Inflammatory macrophage treated with lipopolysaccharide for 4 hours (primary cell): Measurements from ENCODE around the gene BMP8B.
"Not testable (repeated sequence)": the region's sequence is repeated elsewhere in the genome, so short reads cannot be mapped to it uniquely, and the experiment has no call there.

ENCODE experiments used
- DNase-seq: peaks from one replicate; pipeline ENCODE4 v3.0.0-alpha.2; 2020

The BMP8B gene

DNA sequence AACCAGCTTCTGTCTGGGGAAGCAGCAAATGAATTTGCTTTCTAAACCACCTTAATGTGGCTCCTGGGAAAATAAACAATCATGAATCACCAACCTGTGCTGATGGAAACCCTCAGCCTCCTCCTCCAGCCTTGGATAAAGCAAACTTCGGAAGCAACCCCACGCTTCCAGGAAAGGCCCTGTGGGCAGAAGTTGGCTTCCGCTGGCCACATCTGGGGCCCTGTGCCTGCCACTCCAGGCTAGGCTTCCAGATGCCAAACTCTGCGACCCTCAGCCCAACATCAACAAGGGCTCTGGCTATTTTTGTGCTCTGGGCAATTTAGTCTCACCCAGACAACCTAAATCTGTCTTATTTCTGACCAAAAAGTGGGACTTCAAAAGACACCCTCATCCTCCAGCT lies 11.4 kb downstream of the BMP8B start:
- no peak for DNase-seq

DNA sequence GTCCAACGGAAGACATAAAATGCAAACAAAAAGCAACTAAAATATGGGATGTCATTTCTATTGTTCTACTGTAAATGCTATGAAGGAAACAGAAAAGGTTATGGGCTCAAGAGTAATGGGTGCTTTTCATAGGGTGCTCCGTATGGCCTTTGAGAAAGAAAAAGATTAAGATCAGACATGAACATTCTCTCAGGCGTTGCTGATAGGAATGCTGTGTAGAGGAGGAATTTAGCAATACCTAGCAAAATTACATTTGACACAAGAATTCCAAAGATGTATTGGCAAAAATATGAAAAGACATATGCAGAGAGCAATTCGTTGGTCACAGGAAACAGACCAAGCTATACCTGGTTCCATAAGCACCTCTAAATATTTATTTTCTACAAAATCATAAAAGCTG lies 11.8 kb downstream of the BMP8B start:
- no peak for DNase-seq

DNA sequence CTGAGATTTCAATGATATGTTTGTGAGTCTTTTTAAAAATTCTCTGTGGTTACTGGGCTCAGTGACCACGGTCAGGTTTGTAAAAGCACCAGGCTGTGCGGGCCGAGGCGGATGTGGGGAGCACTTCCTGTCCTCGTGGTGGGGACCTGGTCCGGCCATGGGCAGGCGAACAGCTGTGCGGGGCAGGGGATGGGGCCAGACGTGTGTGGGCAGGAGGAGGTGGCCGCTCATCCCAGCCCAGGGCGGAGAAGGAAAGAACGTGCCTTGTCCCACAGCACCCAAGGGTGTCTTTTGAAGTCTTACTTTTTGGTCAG lies 12.3 kb downstream of the BMP8B start:
- DNase-seq = no peak

- not testable (repeated sequence) for DNase-seq
Measured at GRCh38 chr1:39775676-39776399, 12.8 kb downstream of the BMP8B start.

DNA sequence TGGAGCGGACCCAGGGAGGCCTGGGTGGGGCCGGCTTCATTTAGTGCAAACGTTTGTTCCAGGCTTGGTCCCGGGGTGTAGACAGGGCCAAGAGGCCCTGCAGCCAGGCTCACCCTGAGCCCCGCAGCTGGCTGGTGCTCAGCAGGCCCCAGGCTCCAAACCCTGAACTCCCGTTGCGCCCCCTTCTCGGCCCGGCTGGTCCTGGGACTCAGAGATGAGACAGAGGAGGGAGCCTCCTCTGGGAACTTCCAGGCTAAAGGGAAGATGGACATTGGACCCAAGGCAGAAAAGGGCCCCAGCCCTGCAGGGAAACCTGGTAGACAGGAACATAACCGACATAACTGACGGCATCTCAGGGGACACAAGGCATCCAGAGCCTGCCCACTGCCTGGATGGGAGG lies 13.5 kb downstream of the BMP8B start:
- DNase-seq = not testable (repeated sequence)

DNA sequence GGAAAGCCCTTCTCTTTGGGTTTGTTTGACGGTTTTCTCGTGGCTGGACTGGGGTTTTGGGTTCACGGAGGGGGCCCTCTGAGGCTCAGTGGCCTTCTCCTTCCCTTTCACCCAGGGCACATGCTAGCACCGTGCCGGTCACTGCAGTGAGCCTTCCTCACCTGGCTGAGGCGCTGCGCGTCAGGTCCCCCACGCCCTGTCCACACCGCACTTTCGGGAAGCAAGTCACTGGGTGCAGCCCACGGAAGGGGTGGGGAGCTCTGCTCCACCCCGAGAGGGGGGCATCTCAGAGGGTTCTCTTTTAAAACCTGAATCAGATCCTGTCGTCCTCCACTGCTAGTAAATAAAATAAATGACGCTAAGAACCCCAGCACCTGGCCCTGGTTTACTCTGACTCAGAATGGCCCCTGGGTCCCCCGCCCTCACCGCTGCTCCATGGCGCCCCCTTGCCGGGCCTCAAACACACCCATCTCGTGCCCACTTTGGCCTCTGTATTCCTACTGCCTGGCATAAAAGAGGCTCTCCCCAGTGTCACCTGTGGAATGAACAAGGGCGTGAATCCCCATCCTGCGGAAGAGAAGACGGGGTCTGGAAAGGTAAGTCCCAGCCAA lies 15.2 kb downstream of the BMP8B start:
- DNase-seq = not testable (repeated sequence)

GRCh38 chr1:39771022-39771532 lies 17.6 kb downstream of the BMP8B start, which contains the start of gene OXCT2:
OXCT2 (minus strand) TSS chr1:39771348; CDS start chr1:39771255, 93 bp downstream.
- not testable (repeated sequence) for DNase-seq

DNA sequence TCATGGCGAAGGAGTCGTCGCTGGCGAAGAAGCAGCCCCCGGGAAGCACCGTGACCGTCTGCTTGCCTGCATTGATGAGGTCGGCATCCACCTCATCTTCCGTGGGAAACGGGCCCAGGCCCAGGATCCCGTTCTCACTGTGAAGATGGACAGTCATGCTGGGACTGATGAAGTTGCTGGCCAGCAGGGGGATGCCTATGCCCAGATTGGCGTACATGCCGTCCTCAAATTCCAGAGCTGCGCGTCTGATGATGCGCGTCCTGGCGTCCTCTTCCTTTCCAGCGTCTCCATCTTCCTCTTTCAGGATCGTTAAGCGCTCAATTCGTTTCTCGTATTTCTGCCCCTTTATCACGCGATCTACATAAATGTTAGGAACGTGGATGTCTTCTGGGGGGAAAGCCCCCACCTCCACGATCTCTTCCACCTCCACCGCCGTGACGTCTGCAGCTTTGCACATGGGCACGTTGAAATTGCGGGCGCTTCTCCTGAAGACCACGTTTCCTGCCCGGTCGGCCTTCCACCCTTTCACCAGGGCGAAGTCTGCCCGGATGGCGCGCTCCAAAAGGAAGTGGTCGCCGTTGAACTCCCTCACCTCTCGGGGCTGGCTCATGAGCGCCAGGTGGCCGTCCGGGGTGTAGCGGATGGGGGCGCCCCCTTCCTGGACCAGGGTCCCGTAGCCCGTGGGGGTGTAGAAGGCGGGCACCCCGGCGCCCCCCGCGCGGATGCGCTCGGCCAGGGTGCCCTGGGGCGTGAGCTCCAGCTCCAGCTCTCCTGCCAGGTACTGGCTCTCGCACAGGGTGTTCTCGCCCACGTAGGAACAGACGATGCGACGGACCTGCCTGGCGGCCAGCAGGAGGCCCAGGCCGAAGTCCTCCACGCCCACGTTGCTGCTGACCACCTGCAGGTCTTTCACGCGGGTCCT lies 18.3 kb downstream of the BMP8B start:
- DNase-seq = not testable (repeated sequence)

GRCh38 chr1:39769502-39769901 lies 19.2 kb downstream of the BMP8B start:
- DNase-seq = not testable (repeated sequence)

GRCh38 chr1:39766466-39766865 lies 22.2 kb downstream of the BMP8B start:
- DNase-seq = not testable (repeated sequence)

- DNase-seq = not testable (repeated sequence)
Measured at GRCh38 chr1:39764512-39764911, 24.2 kb downstream of the BMP8B start.

DNA sequence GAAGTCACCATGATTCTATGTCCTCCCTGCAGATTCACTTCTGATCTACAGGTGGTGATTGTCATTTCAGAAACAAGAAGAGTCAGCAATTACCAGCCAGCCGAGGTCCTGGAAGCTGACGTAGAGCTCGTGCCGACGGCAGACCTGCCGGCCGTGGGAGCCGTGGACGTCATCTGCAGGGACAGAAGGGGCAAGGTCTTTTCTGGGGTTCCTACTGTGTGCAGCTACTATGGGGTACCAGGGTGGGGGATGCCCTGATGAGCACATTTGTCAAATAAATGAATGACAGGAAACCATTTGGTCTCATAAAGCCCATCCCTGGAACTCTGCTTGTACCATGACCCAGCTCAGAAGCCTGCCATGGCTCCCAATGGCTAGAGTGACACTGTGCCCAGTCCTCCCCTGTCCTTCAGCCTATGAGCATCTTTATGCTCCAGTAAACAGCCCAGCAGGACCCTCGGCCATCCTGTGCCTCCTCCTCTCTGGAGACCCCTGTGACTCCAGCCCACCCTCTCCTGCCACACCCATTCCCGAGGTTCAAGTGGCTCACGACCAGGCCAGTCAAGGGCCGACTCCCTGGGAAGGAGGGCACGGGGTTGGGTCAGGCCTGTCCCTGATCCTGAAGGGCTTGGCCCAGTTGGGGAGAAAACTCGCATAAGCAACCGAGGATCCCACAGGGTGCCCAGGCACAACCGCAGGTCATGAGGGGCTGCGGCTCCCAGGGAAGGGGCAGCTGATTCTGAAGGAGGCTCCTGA lies 24.9 kb downstream of the BMP8B start:
- DNase-seq = not testable (repeated sequence)

DNA sequence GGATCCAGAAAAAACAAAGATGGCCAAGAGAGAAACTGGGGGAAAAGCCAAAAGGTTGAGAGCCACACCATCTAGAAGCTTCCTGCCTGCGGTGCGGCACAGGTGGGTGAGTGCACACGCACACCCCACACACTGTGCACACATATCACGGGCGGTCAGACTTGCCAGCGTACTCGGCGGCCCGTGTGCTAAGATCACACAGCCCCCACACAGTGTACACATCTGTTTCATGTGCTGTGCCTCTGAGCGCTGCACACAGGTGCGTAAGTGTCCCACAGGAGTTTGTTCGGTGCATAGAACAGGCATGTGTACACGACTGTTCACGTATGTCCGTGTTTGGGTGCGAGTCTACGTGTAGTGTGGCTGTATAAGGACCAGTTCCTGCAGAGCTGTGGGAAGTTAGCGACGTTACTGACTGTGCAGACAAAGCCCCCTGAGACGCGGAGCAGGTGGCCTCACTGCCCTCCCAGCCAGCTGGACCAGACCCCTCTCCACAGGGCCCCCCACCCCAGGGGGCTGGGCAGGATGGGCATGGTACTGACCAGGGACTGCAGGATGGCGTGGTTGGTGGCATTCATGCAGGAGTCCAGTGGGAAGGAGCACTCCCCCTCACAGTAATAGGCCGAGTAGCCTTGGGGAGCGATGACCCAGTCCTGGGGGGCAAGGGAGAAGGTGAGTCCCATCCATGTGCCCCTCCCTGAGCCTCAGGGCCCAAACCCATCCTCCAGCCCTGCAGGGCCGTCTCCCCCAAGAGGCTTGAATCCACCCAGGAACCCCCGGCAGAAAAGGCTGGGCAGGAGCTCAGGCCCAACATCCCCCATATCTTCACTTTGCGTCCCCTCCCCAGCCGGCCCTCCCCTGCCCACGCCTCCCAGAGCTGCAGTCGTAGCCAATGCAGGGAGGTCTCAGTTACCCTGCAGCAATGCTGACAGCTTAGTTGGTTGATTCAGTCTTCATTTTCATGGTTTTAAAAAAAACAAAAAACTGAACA lies 25.8 kb downstream of the BMP8B start:
- DNase-seq = no peak

- no peak for DNase-seq
Measured at GRCh38 chr1:39761557-39762260, 27.0 kb downstream of the BMP8B start.

- no peak for DNase-seq
Measured at GRCh38 chr1:39761016-39761415, 27.6 kb downstream of the BMP8B start.

DNA sequence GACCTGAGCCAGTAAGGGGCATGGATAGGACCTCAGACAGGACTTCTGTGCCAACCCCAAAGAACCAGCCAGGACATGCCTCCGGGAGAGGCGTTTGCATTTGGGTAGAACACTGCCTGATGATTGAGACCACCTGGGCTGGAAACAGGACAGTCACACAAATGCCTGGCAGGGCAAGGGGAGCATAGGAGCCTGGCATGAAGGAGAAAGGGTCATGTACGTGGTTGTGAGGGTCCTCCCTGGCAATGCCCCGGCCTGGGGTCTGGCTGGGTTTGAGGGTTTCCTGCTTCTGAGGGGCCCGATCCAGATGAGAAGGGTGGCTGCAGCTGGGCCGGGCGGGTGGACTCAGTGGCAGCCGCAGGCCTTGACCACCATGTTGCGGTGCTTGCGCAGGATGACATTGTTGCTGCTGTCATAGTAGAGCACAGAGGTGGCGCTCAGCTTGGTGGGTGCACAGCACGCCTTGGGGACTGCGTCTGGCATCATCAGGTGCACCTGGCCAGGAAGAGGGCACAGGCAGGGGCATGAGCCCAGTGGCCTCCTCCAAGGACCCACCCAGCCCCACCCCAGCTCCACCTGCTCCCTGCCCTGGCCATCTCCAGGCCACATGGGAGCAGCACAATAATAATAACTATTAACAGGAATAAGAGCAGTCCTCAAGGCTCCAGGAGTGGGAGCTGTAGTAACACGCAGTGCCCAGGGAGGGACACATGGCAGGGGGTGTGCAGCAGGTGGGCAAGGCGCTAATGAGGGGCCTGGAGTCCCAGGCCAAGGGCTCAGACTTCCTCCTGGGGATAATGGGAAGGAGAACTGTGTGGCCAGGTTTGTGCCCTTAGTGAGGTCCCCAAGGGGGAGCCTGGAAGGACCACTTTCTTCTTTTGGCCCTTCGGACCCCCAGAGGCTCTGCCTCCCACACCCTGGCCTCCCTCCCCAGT lies 28.3 kb downstream of the BMP8B start:
- DNase-seq = no peak

GRCh38 chr1:39759436-39759726 lies 29.3 kb downstream of the BMP8B start:
- DNase-seq = no peak

DNA sequence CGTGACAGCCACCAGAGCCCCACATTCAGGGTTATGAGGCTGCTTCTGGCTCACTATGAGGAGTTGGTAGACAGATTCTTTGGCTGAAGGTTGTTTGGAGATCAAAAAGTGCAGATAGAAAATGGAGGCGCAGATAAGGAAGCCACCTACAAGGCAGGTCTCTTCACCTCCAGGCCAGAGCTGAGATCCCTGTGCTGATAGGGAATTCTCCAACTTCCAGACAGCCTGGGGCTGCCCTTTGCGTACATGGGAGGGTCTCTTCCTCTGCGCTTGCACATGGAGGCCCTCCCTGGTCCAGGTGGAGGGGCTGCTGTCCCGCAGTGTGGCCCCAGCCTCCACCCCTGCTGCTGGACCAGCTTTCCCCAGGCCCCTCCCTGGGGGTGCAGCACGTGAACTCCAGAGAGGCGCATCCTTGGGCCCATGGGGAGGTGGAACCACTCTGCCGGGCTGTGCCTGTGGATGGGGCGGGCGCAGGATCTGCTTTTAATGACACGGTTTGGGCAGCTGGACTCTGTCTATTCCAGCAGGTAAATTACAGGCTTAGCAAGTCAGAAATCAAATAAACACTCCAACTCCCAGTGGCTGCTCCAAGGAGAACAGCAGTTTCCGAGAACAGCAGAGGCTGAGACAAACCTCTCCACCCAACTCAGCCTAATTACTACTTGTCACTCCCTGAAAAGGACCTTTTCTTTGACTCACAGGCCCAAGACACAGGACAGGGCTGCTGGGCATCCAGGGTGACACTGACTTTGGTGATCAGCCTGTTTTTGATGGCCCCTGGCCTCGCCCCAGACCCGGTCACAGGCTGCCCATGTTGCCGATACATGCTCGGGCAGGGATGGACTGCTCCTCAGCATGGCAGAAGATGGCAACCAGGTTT lies 29.9 kb downstream of the BMP8B start:
- no peak for DNase-seq

DNA sequence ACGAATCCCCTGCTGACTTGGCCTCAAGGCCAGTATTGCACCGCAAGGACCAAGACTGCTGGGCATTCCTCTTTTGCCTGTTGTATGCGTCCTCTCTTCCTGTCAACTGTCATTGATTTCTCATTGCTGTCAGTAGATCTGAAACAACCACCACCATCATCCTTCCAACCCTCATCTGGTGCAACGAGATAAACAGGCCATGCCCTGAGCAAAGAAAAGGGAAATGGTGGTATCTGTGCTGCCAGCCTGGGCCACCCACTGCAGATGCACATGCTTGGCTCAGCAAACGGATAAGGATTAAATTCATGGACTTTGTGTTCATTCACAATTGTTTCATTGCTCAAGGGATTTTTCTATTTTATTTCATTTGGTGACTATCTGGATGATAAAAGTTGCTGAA lies 31.2 kb downstream of the BMP8B start:
- DNase-seq = no peak
